K562 (cell line): Measurements from ENCODE around the gene EFCAB9. TPM values are rescaled to one million over a fixed set of nuclear protein-coding genes. Genes with fewer than 3 reads are reported as not detected.

Experiments
- C11orf30 ChIP-seq: fragments of 450-650 bp; IDR thresholded peaks from 2 replicates; pipeline ENCODE4 v1.6.1; 2016; ENCODE audit warnings: low read depth, mild to moderate bottlenecking
- CBX2 ChIP-seq: fragments of 200-600 bp; sonication (generic); IDR thresholded peaks from one replicate; pipeline ENCODE4 v1.6.1; 2012; ENCODE audit warnings: mild to moderate bottlenecking, low read length, inconsistent platforms; ENCODE audit not compliant: insufficient read depth, poor library complexity, severe bottlenecking
- ERF ChIP-seq: fragments of 450-650 bp; formaldehyde crosslinking; IDR thresholded peaks from 2 replicates; pipeline ENCODE4 v1.4.0; 2020; ENCODE audit warnings: mild to moderate bottlenecking, mixed read lengths
- HDAC1 ChIP-seq, 2 experiments: fragments of 450-650 bp; IDR thresholded peaks; 2 replicates each; pipeline ENCODE4 v1.6.1; 2016 to 2017; ENCODE audit warnings: inconsistent platforms in 1 of 2, mild to moderate bottlenecking in 1 of 2, moderate library complexity in 1 of 2
- MYC ChIP-seq, 2 experiments: fragments of 250-450 bp in 1 of 2; sonication (Bioruptor Pico) in 1 of 2; IDR thresholded peaks; 2 replicates each; pipeline versions ENCODE4 v1.5.1 to v1.6.1; 2012 to 2021; ENCODE audit warnings: low read depth in 2 of 2, borderline replicate concordance in 1 of 2, improper control_type of control experiment in 1 of 2, low read length in 1 of 2, mild to moderate bottlenecking in 1 of 2, moderate library complexity in 1 of 2
- NKRF ChIP-seq: fragments of 450-650 bp; IDR thresholded peaks from 2 replicates; pipeline ENCODE4 v1.6.1; 2016; ENCODE audit warnings: borderline replicate concordance
- TFAP4 ChIP-seq: sonication (generic); formaldehyde crosslinking; IDR thresholded peaks from 2 replicates; pipeline ENCODE4 v1.8.0; 2022; ENCODE audit warnings: missing genetic modification reagents, mild to moderate bottlenecking, moderate library complexity, borderline replicate concordance
- ZBTB40 ChIP-seq, 2 experiments: fragments of 450-650 bp in 1 of 2; sonication (generic) in 1 of 2; formaldehyde crosslinking in 1 of 2; IDR thresholded peaks; 2 replicates each; pipeline versions ENCODE4 v1.7.1 to v1.9.0; 2016 to 2022; ENCODE audit warnings: inconsistent platforms in 1 of 2, mild to moderate bottlenecking in 1 of 2, missing genetic modification reagents in 1 of 2
- polyA plus RNA-seq, 8 experiments: library from polyadenylated mRNA; depleted of rRNA in 4 of 8; stranded (reverse) in 5 of 8; unstranded in 3 of 8; fragments of >200 nt; fragmentation: Nextera tagmentation in 2 of 8; fragmentation: Illumina TruSeq in 1 of 8; extraction: Ambion mirVana in 2 of 8; extraction: Trizol in 1 of 8; gene quantifications; 2 replicates each; pipeline versions ENCODE4 v1.2.1 to v1.2.3, GENCODE V29; 2011 to 2014; ENCODE audit warnings: inconsistent platforms in 1 of 8, missing spikeins in 1 of 8
- total RNA-seq, 7 experiments: library from RNA; depleted of rRNA in 6 of 7; stranded (reverse); fragments of >200 nt in 6 of 7; fragmentation: Illumina TruSeq in 2 of 7; extraction: Trizol in 2 of 7; gene quantifications; 2 replicates each; pipeline versions ENCODE4 v1.2.1 to v1.2.3, GENCODE V29; 2011 to 2021; ENCODE audit warnings: low replicate concordance in 1 of 7
- TF ChIP-seq, protein P1 (sequence below): fragments of 250-450 bp; sonication (Bioruptor Pico); IDR thresholded peaks from 2 replicates; pipeline ENCODE4 v1.5.0; 2020; ENCODE audit warnings: mild to moderate bottlenecking

Gene EFCAB9
- total and polyA plus RNA-seq, 9 of the 15 experiments (the other 6 are each of a cell fraction or from before 2014, with no cell fraction given) = not detected

DNA sequence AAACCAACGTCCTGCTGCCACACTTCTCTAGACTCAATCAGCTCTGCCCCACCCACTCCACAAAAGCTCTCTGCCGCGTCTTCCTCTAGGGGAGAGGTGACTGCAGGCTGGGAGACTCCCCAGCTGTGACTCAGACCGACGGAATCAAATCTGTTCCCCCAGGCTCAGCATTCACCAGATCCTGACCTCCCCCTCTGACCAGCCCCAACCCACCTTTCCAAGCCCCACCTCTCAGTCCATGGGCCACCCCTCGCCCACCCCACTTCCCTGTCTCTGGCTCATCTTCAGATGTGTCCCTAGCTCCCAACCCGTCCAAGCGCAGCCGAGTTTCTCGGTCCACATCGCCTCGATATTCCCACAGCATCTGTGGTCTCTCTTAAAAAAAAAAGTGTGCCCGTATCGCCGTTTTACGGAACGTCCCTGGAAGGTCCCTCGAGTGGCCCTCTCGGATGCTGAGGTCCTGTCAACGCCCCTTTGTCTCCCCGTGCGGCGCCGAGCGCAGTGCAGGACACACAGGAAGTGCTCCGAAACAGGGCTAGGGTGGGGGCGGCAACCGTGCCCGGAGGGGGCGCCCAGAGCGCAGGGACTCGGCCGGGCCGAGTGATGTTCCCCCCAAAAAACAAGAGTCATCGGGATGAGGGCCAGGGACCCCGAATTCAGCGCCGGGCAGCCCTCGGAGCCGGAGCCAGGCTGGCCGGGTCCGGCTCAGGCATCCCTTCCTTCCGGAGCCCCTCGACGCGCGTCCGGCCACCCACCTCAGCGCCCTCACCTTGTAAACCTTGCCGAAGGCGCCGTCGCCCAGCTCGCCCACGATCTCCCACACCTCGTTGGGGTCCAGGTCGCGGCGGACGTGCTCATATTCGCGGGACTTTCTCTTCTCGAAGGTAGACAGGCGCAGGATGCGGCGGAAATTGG lies 6.6 kb upstream of the EFCAB9 start (continued):
- TF ChIP-seq TFAP4 (CRISPR knock-in tag) = no peak; the same call in 1 of the 2 replicates
- peak; percentile 72 for TF ChIP-seq ZBTB40 (IDR thresholded peaks at IDR 0.05)
- TF ChIP-seq ZBTB40 (CRISPR knock-in tag; IDR thresholded peaks at IDR 0.05) = no peak
- TF ChIP-seq NKRF = peak; percentile 31; the same call in 1 of the 2 replicates
- TF ChIP-seq MYC (IDR thresholded peaks at IDR 0.05; ENCODE audit: low read depth, low read length) = no peak
- TF ChIP-seq MYC (CRISPR knock-in tag; IDR thresholded peaks at IDR 0.05; ENCODE audit: borderline replicate concordance, low read depth) = 0 out of 2 replicates have a peak, but pooled peaks have one; percentile 48
- peak in 1 of 2 experiments; percentile 59; a peak in 2 of 4 replicates for TF ChIP-seq HDAC1 (IDR thresholded peaks at IDR 0.05)
- TF ChIP-seq C11orf30 = no peak
- no peak for TF ChIP-seq CBX2
- TF ChIP-seq, protein P1, sequence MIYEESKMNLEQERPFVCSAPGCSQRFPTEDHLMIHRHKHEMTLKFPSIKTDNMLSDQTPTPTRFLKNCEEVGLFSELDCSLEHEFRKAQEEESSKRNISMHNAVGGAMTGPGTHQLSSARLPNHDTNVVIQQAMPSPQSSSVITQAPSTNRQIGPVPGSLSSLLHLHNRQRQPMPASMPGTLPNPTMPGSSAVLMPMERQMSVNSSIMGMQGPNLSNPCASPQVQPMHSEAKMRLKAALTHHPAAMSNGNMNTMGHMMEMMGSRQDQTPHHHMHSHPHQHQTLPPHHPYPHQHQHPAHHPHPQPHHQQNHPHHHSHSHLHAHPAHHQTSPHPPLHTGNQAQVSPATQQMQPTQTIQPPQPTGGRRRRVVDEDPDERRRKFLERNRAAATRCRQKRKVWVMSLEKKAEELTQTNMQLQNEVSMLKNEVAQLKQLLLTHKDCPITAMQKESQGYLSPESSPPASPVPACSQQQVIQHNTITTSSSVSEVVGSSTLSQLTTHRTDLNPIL = no peak
- TF ChIP-seq ERF = 0 out of 2 replicates have a peak, but pooled peaks have one; percentile 27
